Measurements from ENCODE around the gene ERICH4.
"Not testable (repeated sequence)": the region's sequence is repeated elsewhere in the genome, so short reads cannot be mapped to it uniquely, and the experiment has no call there.

ERICH4 gene, protein sequence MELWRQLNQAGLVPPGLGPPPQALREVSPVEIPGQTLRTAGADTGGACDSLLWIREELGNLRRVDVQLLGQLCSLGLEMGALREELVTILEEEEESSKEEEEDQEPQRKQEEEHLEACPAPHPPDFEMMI

GRCh38 chr19:41442473-41443355, at the start of gene ERICH4:
TSS of gene ERICH4 (plus strand) at chr19:41443156. CDS start at chr19:41443170, 14 bp downstream.
- no peak for DNase-seq (ENCODE audit: low read depth, low spot score)

GRCh38 chr19:41395355-41395754, 47.6 kb upstream of the ERICH4 start:
- no peak for DNase-seq (ENCODE audit: low read depth, low spot score)

GRCh38 chr19:41397086-41398049, 45.6 kb upstream of the ERICH4 start, which contains the start of the genes BCKDHA and EXOSC5:
TSS of gene BCKDHA (plus strand) at chr19:41397818. CDS start at chr19:41397828, 10 bp downstream.
TSS of gene EXOSC5 (minus strand) at chr19:41397359. CDS start at chr19:41397328, 31 bp downstream.
- DNase-seq (ENCODE audit: low read depth, low spot score): peak; percentile 99

DNA sequence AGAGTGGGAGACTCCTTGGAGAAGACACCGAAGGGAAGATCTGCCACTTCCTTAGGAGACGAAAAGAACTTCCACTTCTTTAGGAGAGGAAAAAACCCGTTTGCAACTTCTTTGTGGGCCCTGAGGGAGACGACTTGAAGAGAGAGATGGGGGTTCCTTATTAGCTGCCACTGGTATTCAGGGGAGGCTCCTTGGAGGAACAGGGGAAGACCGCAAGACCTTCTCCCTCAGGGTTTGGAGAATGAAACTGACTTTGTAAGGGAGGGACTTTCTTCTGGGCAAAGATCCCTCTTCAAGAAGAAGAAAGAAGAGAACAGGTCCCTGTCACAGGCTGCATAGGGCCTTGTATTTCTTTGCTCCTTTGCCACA, 44.9 kb upstream of the ERICH4 start:
- no peak for DNase-seq (ENCODE audit: low read depth, low spot score)

DNA sequence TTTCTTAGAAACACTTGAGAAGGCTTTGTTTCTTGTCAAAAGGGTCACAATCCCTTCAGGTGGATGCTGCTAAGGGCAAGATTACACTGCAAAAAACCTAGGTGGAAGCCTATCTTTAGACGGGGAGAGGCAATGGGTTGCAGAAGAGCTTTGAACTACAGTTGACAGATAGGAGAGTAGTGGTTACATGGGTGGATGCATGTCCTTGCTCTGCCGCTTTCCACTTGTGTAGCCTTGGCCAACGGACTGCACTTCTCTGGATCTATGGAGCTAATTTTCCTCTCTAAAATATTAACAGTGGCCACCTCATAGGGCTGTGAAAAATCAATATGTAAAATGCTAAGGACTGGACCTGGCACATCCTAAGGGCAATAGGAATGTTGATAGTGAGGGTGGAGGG, 44.4 kb upstream of the ERICH4 start:
- DNase-seq (ENCODE audit: low read depth, low spot score): no peak

DNA sequence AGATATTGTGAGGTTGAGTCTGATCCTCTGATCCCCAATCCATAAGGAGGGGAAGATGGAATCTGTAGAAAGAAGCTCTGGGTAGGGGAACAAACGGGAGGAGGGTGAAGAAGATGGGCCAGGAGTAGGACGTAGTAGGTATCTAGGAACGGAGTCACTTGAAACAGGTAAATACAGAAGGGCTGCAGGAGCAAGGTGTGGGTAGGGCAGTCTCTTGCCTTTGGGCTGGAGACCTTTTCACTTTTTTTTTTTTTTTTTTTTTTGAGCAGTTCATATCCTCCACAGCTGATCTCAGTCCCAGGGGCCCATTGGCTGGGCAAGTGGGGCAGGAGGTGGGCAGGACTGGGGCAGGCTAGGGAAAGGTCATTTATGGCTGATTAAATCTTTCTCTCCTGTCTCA, 43.9 kb upstream of the ERICH4 start:
- DNase-seq (ENCODE audit: low read depth, low spot score): no peak

- no peak for DNase-seq (ENCODE audit: low read depth, low spot score)
These were observed 43.4 kb upstream of the ERICH4 start for GRCh38 chr19:41399525-41399924.

GRCh38 chr19:41401483-41401882, 41.5 kb upstream of the ERICH4 start:
- DNase-seq (ENCODE audit: low read depth, low spot score): no peak

- DNase-seq (ENCODE audit: low read depth, low spot score): no peak
These were observed 40.9 kb upstream of the ERICH4 start for GRCh38 chr19:41402010-41402409.

- no peak for DNase-seq (ENCODE audit: low read depth, low spot score)
These were observed 39.6 kb upstream of the ERICH4 start for GRCh38 chr19:41403181-41403970.

DNA sequence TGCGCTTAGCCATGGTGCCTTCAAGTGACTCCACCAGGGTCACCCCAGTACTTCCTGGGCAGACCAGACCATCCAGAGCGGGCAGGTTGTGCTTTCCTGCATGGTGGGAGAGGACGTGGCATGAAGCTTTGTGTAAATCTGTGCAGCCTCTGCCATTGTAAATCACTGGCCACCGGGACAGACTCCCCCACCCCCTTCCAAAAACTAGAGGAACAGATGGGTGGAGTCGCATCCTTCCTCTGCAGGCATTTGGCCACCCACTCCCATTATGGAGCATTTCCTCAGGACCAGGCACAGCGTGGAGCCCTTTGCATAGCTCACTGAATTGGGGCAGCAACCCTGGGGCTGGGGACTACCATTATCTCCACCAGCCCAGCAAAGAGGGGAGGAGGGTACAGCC, 37.2 kb upstream of the ERICH4 start:
- DNase-seq (ENCODE audit: low read depth, low spot score): no peak

DNA sequence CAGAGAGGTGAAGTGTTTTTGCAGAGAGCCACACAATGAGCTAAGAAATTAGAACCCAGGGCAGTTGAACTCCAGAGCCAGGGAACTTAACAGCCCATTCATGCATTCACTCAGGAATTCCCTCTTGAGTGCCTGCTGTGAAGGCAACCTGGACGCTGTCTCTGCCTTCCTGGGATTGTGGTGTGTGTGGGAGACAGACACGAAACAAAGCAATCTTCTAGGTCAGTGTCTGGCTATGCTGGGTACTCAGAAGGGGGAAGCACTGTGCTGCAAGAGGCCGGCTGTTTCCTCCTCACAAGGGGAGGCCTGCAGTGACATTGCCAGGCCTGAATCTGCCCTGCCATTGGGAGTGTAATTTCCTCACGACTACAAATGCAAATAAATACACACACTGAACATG, 35.7 kb upstream of the ERICH4 start:
- DNase-seq (ENCODE audit: low read depth, low spot score): peak; percentile 73

DNA sequence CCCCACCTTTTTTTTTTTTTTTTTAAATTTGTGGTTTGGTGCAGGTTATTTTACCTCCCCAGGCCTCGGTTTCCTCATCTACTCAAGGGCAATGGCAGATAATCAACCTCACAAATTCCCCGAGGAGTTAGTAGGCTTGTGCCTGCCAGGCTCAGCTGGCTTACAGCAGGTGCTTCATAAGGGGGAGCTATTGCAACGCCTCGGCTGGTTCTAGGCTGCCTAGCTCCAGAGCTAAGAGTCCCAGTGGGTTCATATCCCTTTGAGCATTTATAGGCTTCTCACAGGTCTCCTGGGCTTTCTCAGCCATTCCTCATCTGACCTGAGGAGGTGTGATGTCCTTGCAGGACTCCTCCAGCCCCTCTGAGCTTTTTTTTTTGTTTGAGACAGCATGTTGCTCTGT, 34.7 kb upstream of the ERICH4 start:
- peak; percentile 17 for DNase-seq (ENCODE audit: low read depth, low spot score)

GRCh38 chr19:41408846-41409245, 34.1 kb upstream of the ERICH4 start:
- not testable (repeated sequence) for DNase-seq (ENCODE audit: low read depth, low spot score)

GRCh38 chr19:41409288-41409687, 33.7 kb upstream of the ERICH4 start:
- peak; percentile 58 for DNase-seq (ENCODE audit: low read depth, low spot score)

DNA sequence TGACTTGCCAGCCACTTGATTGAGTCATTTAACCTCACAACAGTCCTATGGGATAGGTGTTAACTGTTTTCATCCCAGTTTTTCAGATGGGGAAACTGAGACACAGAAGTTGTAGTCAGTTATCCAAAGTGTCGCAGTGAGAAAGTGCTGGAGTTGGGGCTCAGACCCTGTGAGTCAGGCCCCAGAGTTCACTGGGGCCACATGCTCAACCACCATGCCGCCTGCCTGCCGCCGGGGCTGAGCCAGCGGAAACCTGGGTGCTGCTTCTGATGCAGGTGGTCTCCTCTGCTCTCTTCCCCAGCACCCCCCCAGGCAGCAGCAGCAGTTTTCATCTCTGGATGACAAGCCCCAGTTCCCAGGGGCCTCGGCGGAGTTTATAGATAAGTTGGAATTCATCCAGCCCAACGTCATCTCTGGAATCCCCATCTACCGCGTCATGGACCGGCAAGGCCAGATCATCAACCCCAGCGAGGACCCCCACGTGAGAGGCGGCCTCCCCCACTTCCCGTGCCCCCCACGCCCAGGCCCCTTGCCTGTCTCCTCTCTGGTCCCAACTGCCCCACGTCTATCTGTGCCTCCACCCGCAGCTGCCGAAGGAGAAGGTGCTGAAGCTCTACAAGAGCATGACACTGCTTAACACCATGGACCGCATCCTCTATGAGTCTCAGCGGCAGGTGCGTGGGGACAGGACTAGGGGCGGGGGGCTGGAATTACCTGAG, 32.5 kb upstream of the ERICH4 start:
- DNase-seq (ENCODE audit: low read depth, low spot score): no peak

- DNase-seq (ENCODE audit: low read depth, low spot score): no peak
These were observed 31.6 kb upstream of the ERICH4 start for GRCh38 chr19:41411100-41411967.

DNA sequence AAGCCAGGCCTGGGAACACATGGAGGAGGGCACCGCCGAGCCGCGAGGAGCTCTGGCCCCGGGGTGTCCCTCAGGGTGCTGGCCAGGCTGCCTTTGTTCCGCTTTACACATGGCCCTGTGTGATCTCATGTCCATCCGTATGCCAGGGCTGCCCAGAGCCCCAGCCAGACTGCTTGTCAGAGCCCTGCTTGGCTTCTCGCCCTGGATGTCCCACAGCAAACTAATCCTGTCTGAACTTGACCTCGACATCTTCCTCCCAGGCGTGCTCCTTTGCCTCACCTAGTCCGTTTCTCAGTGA, 31.0 kb upstream of the ERICH4 start:
- no peak for DNase-seq (ENCODE audit: low read depth, low spot score)

- no peak for DNase-seq (ENCODE audit: low read depth, low spot score)
These were observed 30.0 kb upstream of the ERICH4 start for GRCh38 chr19:41412953-41413352.

DNA sequence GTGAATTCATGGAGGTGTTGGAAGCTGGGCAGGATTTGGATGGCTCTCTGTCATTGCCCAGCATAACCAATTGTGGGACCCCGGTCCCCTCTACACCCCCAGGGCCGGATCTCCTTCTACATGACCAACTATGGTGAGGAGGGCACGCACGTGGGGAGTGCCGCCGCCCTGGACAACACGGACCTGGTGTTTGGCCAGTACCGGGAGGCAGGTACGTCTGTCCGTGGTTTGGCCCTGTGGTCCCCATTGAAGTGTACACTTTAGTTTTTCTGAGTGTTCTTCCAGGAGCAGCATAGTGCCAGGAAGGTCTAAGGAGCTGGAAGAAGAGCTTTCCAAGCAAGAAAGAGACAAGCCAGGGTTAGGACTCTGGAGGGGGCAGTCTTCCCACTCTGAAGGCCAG, 29.0 kb upstream of the ERICH4 start:
- no peak for DNase-seq (ENCODE audit: low read depth, low spot score)

All from ELF-1 (cell line).